ENCODE results near the gene LTF. TPM values are rescaled to one million over a fixed set of nuclear protein-coding genes. Genes with fewer than 3 reads are reported as not detected.

LTF gene
- total RNA-seq, 1 experiment from 2014 or later: not detected

GRCh38 chr3:46399557-46399956 is 65.1 kb downstream of the LTF start:
- intact Hi-C loops (cut with micrococcal nuclease; ENCODE audit: unreplicated experiment): no loop called here
- ChIA-PET CTCF (no interaction called here), POLR2A (ENCODE audit: unreplicated experiment) (interaction anchor here (0.6 kb wide), 1 partner anchor 1141 kb away, joined by 3 read pairs; no protein-coding TSS in a partner anchor)

DNA sequence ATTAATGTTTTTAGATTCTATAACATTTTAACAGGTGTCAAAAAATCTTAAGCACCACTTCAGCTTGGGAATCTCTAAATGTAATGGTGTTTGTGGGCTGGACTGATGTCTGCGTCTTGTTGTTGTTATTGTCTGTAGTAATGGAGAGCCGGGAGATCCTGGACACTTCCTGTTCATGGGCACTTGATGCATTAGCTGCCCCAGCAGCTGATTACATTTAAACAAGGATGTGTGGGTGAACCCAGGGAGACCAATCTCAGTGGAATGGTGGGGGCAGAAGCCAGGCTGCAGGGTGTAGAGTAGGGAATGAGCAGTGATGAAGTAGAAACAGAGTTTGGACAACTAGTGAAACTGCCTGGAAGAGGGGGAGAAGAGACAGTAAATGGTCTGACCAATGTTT is 65.6 kb downstream of the LTF start:
- no peak overlapping the region for H2AFZ ChIP-seq
- ChIA-PET CTCF (no interaction called here), POLR2A (ENCODE audit: unreplicated experiment) (no interaction called here)
- peaks cover 41% of the 10 kb centered on the region for H3K4me1 ChIP-seq (replicated peaks; ENCODE audit: insufficient read depth)
- H3F3A ChIP-seq (ENCODE audit: insufficient read depth, low read depth): peaks cover 23% of the 10 kb centered on the region; the same call in 1 of the 2 replicates
- H3K79me2 ChIP-seq (ENCODE audit: low read depth): peaks cover 39% of the 10 kb centered on the region
- H3K4me3 ChIP-seq: no peak overlapping the region
- no peaks in the 10 kb centered on the region; the same call in 1 of the 2 replicates for H3K36me3 ChIP-seq (ENCODE audit: low read depth)
- H3K27ac ChIP-seq: no peak overlapping the region
- no peaks in the 10 kb centered on the region for H4K20me1 ChIP-seq (ENCODE audit: insufficient read depth)
- DNase-seq: no peak
- TF ChIP-seq EZH2 (IDR thresholded peaks at IDR 0.05; ENCODE audit: low read depth): no peak
- 0 out of 2 replicates have a peak, but pooled peaks cover 3% of the 10 kb centered on the region for H3K9me3 ChIP-seq (ENCODE audit: insufficient read depth, low read depth)
- intact Hi-C loops (cut with micrococcal nuclease; ENCODE audit: unreplicated experiment): no loop called here
- H3K4me2 ChIP-seq: no peak overlapping the region
- BruUV-seq (replicated peaks): no TSS peak
- H3K27me3 ChIP-seq (ENCODE audit: insufficient read depth, low read depth): no peaks in the 10 kb centered on the region
- no peaks in the 10 kb centered on the region for H3K9me2 ChIP-seq (ENCODE audit: insufficient read depth)

More at GRCh38 chr3:46399557-46399956, 65.1 kb downstream of the LTF start:
- TF ChIP-seq, protein P1, sequence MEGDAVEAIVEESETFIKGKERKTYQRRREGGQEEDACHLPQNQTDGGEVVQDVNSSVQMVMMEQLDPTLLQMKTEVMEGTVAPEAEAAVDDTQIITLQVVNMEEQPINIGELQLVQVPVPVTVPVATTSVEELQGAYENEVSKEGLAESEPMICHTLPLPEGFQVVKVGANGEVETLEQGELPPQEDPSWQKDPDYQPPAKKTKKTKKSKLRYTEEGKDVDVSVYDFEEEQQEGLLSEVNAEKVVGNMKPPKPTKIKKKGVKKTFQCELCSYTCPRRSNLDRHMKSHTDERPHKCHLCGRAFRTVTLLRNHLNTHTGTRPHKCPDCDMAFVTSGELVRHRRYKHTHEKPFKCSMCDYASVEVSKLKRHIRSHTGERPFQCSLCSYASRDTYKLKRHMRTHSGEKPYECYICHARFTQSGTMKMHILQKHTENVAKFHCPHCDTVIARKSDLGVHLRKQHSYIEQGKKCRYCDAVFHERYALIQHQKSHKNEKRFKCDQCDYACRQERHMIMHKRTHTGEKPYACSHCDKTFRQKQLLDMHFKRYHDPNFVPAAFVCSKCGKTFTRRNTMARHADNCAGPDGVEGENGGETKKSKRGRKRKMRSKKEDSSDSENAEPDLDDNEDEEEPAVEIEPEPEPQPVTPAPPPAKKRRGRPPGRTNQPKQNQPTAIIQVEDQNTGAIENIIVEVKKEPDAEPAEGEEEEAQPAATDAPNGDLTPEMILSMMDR (conservative IDR thresholded peaks at IDR 0.05): no peak
- no peak for TF ChIP-seq EZH2 (IDR thresholded peaks at IDR 0.05; ENCODE audit: low read depth)
- H3K4me2 ChIP-seq: no peak overlapping the region
- H3K36me3 ChIP-seq (ENCODE audit: low read depth): no peaks in the 10 kb centered on the region; the same call in 1 of the 2 replicates
- H3F3A ChIP-seq (ENCODE audit: insufficient read depth, low read depth): peaks cover 19% of the 10 kb centered on the region; the same call in 1 of the 2 replicates
- H3K9me3 ChIP-seq (ENCODE audit: insufficient read depth, low read depth): 0 out of 2 replicates have a peak, but pooled peaks cover 3% of the 10 kb centered on the region
- no peak overlapping the region for H2AFZ ChIP-seq
- no peaks in the 10 kb centered on the region for H3K9me2 ChIP-seq (ENCODE audit: insufficient read depth)
- no peak for DNase-seq
- H3K4me1 ChIP-seq (replicated peaks; ENCODE audit: insufficient read depth): peaks cover 39% of the 10 kb centered on the region
- no peak overlapping the region for H3K27ac ChIP-seq
- BruUV-seq (replicated peaks): no TSS peak
- no peak overlapping the region for H3K4me3 ChIP-seq
- no peaks in the 10 kb centered on the region for H3K27me3 ChIP-seq (ENCODE audit: insufficient read depth, low read depth)
- H4K20me1 ChIP-seq (ENCODE audit: insufficient read depth): no peaks in the 10 kb centered on the region
- peaks cover 37% of the 10 kb centered on the region for H3K79me2 ChIP-seq (ENCODE audit: low read depth)

DNA sequence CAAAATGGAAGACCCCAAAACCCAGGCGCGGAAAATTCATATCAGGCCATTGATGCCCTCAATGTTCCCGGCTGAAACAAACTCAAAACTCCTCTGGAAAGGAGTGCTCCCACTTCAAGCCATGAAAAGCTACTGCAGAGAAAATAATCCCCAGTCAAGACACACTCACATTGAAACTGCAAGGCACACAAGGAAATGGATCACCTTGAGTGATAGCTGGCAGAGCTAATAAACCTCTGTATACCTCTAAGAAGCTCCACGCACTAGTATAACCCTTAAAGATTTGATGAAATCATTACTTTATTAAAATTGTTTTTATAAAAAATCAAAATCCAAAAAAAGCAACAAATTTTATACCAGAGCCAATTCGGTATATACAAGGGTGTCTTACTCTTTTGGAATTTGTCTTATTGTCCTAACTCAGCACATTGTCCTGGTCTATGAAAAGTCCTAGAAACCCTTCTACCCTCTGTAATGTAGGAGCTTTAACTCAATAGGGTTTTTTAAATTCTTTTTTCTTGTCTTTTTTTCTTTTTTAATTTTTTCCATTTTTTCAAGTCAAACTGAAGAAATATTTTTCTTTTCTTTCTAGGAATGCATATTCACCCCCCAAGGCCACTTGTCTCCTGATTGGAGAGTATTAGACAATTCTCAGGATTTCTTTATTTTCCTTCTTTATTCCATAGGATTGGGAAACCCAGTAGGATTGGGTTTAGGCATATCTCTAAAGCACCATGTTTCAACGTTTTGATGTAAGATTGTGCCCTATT is 66.3 kb downstream of the LTF start:
- POLR2A ChIA-PET (ENCODE audit: unreplicated experiment): no interaction called here
- peaks cover 33% of the 10 kb centered on the region for H3K79me2 ChIP-seq (ENCODE audit: low read depth)
- TF ChIP-seq EZH2 (IDR thresholded peaks at IDR 0.05; ENCODE audit: low read depth): no peak
- TF ChIP-seq, protein P1 (conservative IDR thresholded peaks at IDR 0.05): no peak
- H3K9me3 ChIP-seq (ENCODE audit: insufficient read depth, low read depth): 0 out of 2 replicates have a peak, but pooled peaks cover 3% of the 10 kb centered on the region
- CTCF ChIA-PET: no interaction called here
- H3K27ac ChIP-seq: no peak overlapping the region
- H3K9me2 ChIP-seq (ENCODE audit: insufficient read depth): no peaks in the 10 kb centered on the region
- peaks cover 48% of the 10 kb centered on the region for H3K4me1 ChIP-seq (replicated peaks; ENCODE audit: insufficient read depth)
- H3F3A ChIP-seq (ENCODE audit: insufficient read depth, low read depth): peaks cover 30% of the 10 kb centered on the region
- intact Hi-C loops (cut with micrococcal nuclease; ENCODE audit: unreplicated experiment): no loop called here
- H4K20me1 ChIP-seq (ENCODE audit: insufficient read depth): no peaks in the 10 kb centered on the region
- no peak overlapping the region for H2AFZ ChIP-seq
- H3K4me2 ChIP-seq: no peak overlapping the region
- H3K4me3 ChIP-seq: no peak overlapping the region
- H3K36me3 ChIP-seq (ENCODE audit: low read depth): no peaks in the 10 kb centered on the region; the same call in 1 of the 2 replicates
- no TSS peak for BruUV-seq (replicated peaks)
- DNase-seq: no peak
- no peaks in the 10 kb centered on the region for H3K27me3 ChIP-seq (ENCODE audit: insufficient read depth, low read depth)
